ENCODE results near the gene JMJD1C. TPM values are rescaled to one million over a fixed set of nuclear protein-coding genes. Genes with fewer than 3 reads are reported as not detected.

Gene JMJD1C
- total RNA-seq, 1 donor from 2014 or later = 72.9 TPM

DNA sequence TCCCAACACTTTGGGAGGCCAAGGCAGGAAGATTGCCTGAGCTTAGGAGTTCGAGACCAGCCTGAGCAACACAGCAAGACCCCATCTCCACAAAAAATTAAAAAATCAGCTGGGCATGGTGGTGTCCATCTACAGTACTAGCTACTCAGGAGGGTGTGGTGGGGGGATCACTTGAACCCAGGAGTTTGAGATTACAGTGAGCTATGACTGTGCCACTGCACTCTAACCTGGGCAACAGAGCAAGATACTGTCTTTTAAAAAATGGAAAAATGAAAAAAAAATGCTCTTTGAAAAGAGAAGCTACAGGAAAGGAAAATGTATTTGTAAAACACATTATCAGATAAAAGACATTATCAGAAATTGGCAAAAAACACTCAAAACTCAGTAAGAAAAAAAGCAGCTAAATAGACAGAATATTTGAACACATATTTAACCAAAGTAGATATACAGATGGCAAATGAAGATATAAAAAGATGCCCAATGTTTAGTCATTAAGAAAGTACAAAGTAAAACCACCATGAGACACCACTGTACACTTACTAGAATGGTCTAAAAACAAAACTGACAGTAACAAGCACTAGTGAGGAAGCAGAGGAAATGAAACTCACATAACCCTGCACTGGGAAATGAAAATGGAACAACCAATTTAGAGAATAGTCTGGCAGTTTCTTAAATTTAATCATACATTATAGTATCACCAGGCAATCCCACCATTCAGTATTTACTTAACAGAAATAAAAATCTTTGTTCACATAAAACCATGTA, 292.1 kb downstream of the JMJD1C start:
- Mint-ChIP-seq H3K4me3 (ENCODE audit: unreplicated experiment) (no peak overlapping the region), H3K27ac (ENCODE audit: unreplicated experiment) (no peak overlapping the region), H3K27me3 (ENCODE audit: low read depth) (no peaks in the 10 kb centered on the region), H3K4me1 (ENCODE audit: low read depth) (peaks cover 16% of the 10 kb centered on the region), H3K36me3 (ENCODE audit: low read depth) (peaks cover 34% of the 10 kb centered on the region), H3K9me3 (ENCODE audit: low read depth) (no peaks in the 10 kb centered on the region)
- no peak for DNase-seq (ENCODE audit: low spot score)
- no peak for TF ChIP-seq CTCF (IDR thresholded peaks at IDR 0.05)

DNA sequence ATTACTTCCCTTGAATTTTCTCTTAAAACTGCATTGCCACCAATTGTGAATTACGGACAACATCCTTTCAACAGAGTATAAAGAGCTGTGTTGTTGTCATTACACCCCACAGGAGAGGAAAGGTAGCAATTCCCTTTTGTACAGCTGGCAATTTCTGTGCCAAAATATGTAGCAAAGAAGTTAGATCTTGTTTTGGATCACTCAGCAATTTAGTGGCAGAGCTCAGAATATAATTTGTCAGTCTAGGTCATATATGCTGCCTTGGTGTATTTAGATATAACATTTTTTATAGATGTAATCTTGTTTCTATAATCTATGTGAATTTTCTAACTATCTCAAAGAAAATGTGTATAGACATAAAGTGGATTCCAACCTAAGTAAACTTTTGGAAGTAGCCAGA, 293.9 kb downstream of the JMJD1C start:
- Mint-ChIP-seq H3K4me1 (ENCODE audit: low read depth) (peaks cover 18% of the 10 kb centered on the region), H3K36me3 (ENCODE audit: low read depth) (peaks cover 32% of the 10 kb centered on the region)

DNA sequence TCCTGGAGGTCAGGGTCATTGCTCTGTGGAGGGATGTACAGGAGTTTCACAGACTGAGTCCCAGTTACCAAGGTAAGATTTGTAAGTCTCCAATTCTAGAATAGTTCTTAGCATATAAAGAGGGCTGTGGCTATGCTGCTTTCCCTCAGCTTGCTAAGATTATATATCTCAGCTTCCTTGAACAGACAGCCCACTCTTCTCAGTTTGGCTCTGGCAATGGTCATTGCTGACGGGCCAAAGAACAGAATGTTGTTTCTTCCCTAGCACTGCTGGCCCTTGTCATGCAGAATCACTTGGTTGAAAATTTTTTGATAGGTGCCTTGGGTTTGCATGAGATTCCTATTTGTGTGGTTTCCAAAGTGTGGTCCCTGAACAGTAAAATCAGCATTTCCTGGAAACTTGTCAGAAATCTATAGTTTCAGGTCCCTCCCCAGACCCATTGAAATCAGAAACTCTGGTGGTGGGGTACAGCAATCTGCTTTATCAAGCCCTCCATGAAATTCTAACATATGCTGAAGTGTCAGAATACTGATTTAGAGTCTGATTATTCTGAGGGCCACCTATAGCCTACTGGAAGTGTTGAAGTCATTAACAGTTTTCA, 294.4 kb downstream of the JMJD1C start:
- no peak for DNase-seq (ENCODE audit: low spot score)
- no peaks in the 10 kb centered on the region for H3K27me3 Mint-ChIP-seq (ENCODE audit: low read depth)
- no peaks in the 10 kb centered on the region for H3K9me3 Mint-ChIP-seq (ENCODE audit: low read depth)
- H3K4me3 Mint-ChIP-seq (ENCODE audit: unreplicated experiment) = no peak overlapping the region
- TF ChIP-seq CTCF (IDR thresholded peaks at IDR 0.05) = no peak
- peaks cover 32% of the 10 kb centered on the region for H3K36me3 Mint-ChIP-seq (ENCODE audit: low read depth)
- peaks cover 18% of the 10 kb centered on the region for H3K4me1 Mint-ChIP-seq (ENCODE audit: low read depth)
- H3K27ac Mint-ChIP-seq (ENCODE audit: unreplicated experiment) = no peak overlapping the region

More for the DNA sequence above, 293.9 kb downstream of the JMJD1C start:
- H3K27me3 Mint-ChIP-seq (ENCODE audit: low read depth) = no peaks in the 10 kb centered on the region
- no peak for TF ChIP-seq CTCF (IDR thresholded peaks at IDR 0.05)
- H3K4me3 Mint-ChIP-seq (ENCODE audit: unreplicated experiment) = no peak overlapping the region
- no peak for DNase-seq (ENCODE audit: low spot score)
- no peak overlapping the region for H3K27ac Mint-ChIP-seq (ENCODE audit: unreplicated experiment)
- H3K9me3 Mint-ChIP-seq (ENCODE audit: low read depth) = no peaks in the 10 kb centered on the region

DNA sequence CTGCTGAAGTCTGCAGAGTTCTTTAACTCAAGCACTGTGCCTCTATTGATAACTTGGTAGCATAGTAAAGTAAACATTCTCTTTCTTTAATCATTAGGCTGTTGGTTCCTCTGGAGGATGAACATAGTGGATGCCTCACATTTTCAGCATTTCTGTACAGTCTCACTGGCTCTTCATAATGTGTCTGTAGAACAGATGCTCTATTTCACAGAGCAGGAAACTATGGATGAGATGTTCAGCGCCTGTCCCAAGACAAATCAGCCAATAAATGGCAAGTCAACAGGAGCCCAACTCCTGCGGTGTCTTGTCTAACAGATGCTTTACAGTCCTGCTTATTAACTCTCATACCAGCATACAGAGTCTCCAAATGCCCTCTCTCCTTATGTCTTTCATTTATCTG, 296.2 kb downstream of the JMJD1C start:
- H3K27me3 Mint-ChIP-seq (ENCODE audit: low read depth) = no peaks in the 10 kb centered on the region
- no peak for DNase-seq (ENCODE audit: low spot score)
- H3K36me3 Mint-ChIP-seq (ENCODE audit: low read depth) = peaks cover 33% of the 10 kb centered on the region
- no peak overlapping the region for H3K27ac Mint-ChIP-seq (ENCODE audit: unreplicated experiment)
- no peak overlapping the region for H3K4me3 Mint-ChIP-seq (ENCODE audit: unreplicated experiment)
- no peaks in the 10 kb centered on the region for H3K9me3 Mint-ChIP-seq (ENCODE audit: low read depth)
- H3K4me1 Mint-ChIP-seq (ENCODE audit: low read depth) = peaks cover 18% of the 10 kb centered on the region
- no peak for TF ChIP-seq CTCF (IDR thresholded peaks at IDR 0.05)

DNA sequence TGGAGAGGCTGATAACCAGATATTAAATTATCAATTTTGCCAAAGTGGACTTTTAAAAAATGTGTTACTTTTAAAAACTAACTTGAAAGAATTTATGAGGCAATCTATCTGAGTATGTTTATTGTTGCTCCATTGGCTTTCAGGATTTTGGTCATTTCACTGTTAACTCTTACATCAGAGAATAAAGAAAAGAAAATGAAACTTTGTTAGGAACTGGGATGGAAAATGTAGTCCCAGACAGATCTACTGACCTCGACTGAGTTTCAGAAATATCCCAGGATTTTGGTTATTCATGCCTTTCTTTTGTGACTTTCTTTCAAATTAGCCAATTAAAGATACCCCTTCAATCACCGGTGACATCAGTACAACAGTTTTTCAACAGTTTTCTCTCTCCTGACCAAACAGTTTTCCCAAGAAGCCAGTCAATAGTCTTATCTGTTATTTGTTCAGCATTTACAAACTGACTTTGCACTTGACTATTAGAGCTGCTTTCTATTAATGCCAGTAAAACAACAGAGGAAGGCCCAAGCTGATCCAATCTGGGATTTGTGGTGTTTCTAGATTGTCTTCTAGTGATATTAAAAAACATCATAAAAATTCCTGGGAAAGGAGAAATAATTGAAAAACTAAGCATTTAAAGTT, 296.8 kb downstream of the JMJD1C start:
- no peaks in the 10 kb centered on the region for H3K9me3 Mint-ChIP-seq (ENCODE audit: low read depth)
- no peak overlapping the region for H3K4me3 Mint-ChIP-seq (ENCODE audit: unreplicated experiment)
- no peaks in the 10 kb centered on the region for H3K27me3 Mint-ChIP-seq (ENCODE audit: low read depth)
- TF ChIP-seq CTCF (IDR thresholded peaks at IDR 0.05) = no peak
- H3K27ac Mint-ChIP-seq (ENCODE audit: unreplicated experiment) = peak overlapping the region; percentile 32
- H3K36me3 Mint-ChIP-seq (ENCODE audit: low read depth) = peaks cover 32% of the 10 kb centered on the region
- DNase-seq (ENCODE audit: low spot score) = no peak
- peaks cover 18% of the 10 kb centered on the region for H3K4me1 Mint-ChIP-seq (ENCODE audit: low read depth)

Data from chondrocyte (in vitro differentiated cells).